ENCODE data around the gene ACBD3. TPM values are rescaled to one million over a fixed set of nuclear protein-coding genes. Genes with fewer than 3 reads are reported as not detected.

Gene ACBD3
- total and polyA plus RNA-seq, 8 donors, result 5.9 to 24.4 (median 17.3) TPM

DNA sequence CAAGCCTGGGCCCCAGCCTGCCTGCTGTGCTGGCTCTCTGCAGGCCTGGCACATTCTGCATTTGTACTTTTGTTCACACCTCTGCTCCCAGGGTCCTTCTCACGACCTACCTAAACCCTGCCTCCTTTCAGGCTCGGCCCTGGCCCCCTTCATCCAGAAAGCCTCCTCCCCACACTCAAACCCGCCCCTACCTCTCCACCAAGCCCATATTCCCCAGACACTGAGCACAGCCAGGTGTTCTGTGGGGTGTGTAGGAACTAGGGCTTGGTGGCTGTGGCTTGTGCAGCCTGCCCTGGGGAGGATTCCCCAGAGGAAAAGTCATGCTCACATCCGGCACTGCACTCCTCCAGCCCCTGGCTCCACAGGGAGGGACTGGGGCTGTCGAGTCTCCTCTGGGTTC lies 28.7 kb upstream of the ACBD3 start:
- no peak for DNase-seq
- Histone ChIP-seq H3K4me3 (no peak overlapping the region), H3K4me1 (no peaks in the 10 kb centered on the region), H3K27ac (no peak overlapping the region), H3K36me3 (no peaks in the 10 kb centered on the region), H3K27me3 (no peaks in the 10 kb centered on the region), H3K9me3 (no peaks in the 10 kb centered on the region)
- no peak for FAIRE-seq
- 70 to 75% methylated on average over 5 of the region's 5 CpGs for WGBS, 2 donors
- intact Hi-C loops (cut with DNase I), result no loop called here
- TF ChIP-seq, protein P1, sequence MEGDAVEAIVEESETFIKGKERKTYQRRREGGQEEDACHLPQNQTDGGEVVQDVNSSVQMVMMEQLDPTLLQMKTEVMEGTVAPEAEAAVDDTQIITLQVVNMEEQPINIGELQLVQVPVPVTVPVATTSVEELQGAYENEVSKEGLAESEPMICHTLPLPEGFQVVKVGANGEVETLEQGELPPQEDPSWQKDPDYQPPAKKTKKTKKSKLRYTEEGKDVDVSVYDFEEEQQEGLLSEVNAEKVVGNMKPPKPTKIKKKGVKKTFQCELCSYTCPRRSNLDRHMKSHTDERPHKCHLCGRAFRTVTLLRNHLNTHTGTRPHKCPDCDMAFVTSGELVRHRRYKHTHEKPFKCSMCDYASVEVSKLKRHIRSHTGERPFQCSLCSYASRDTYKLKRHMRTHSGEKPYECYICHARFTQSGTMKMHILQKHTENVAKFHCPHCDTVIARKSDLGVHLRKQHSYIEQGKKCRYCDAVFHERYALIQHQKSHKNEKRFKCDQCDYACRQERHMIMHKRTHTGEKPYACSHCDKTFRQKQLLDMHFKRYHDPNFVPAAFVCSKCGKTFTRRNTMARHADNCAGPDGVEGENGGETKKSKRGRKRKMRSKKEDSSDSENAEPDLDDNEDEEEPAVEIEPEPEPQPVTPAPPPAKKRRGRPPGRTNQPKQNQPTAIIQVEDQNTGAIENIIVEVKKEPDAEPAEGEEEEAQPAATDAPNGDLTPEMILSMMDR (IDR thresholded peaks at IDR 0.05), result no peak
- no peak for ATAC-seq

DNA sequence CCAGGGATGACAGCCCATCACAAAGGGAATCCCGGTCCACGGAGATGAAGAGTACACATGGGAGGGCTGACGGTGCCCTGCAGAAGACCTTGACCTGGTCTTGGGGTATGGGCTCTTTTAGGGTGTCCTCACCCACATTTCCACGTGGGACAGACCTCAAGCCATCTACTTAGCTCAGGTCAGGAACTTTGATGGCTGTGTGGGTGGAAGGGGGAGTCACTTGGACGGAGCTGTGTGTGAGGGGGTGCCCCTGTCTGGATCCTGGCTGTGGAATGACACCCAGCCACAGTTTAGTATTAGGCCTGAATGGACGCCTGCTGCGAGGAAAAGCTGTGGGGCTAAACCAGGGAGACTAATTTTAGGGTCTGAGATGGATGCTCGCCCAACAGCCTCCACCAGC lies 26.0 kb upstream of the ACBD3 start:
- Histone ChIP-seq H3K27ac (no peak overlapping the region), H3K27me3 (no peaks in the 10 kb centered on the region), H3K9me3 (no peaks in the 10 kb centered on the region), H3K4me3 (no peak overlapping the region), H3K4me1 (no peaks in the 10 kb centered on the region), H3K36me3 (no peaks in the 10 kb centered on the region)
- TF ChIP-seq, protein P1 (IDR thresholded peaks at IDR 0.05), result no peak
- FAIRE-seq (no peak), ATAC-seq (no peak), DNase-seq (no peak)
- intact Hi-C loops (cut with DNase I), result no loop called here
- WGBS, 2 donors, result 76 to 79% methylated on average over 8 of the region's 8 CpGs

DNA sequence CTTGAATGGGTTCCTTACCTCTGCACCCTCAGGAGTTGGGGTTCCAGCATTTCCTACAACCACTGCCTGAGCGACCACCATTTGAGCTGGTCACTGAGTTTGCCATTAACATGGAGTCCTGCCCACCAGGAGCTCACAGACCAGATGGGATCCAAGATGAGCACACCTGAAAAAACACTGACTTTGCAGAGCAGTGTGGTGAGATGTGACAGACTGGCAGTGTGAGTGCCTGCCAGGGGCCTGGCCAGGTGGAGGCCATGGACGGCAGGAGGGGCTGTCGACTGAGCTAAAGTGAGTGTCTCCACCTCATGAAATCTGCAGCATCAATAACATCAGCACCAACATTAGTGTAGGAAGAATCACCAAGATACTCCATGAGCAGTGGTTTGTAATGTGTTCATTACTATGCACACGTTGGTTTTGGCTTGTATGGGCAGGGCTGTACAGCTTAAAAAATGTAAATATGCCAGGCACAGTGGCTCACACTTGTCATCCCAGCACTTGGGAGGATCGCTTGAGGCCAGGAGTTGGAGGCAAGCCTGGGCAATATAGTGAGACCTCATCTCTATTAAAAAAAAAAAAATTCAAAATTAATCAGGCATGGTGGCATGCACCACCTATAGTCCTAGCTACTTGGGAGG lies 24.8 kb upstream of the ACBD3 start:
- Histone ChIP-seq H3K36me3 (no peaks in the 10 kb centered on the region), H3K9me3 (no peaks in the 10 kb centered on the region), H3K27ac (no peak overlapping the region), H3K4me3 (no peak overlapping the region), H3K27me3 (no peaks in the 10 kb centered on the region), H3K4me1 (no peaks in the 10 kb centered on the region)
- TF ChIP-seq, protein P1 (IDR thresholded peaks at IDR 0.05), result no peak
- no peak for DNase-seq
- intact Hi-C loops (cut with DNase I), result no loop called here
- 71 to 79% methylated on average over 5 of the region's 5 CpGs for WGBS, 2 donors
- no peak for FAIRE-seq
- ATAC-seq, result no peak

DNA sequence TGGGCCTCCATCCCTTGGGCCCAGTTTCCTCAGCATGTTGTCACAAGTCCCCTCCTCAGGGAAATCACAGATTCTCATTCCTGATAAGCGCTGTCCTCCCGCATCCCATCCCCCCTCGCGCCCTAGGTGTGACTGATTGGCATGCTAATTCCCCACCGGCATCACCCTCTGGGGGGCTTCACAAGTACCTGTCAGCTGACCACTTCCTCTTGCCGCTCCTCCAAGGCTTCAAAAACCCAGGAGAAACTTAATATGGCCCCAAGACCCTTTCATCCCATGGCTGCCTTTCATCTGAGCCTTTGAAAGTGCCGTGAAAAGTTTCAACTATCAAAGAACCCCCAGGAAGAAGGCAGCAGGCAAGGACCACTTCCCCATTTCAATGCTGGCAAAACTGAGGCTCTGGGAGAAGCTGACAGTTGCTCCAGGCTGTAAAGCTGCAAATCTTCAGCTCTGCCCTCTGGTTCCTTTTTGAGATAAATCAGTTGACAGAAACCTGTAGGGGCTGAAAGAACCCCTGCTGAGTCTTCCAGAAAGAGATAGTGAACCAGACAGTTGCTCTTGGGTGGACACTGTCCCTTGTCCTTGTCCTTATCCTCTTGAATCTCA lies 24.1 kb upstream of the ACBD3 start:
- TF ChIP-seq, protein P1 (IDR thresholded peaks at IDR 0.05), result no peak
- DNase-seq (no peak), FAIRE-seq (no peak), ATAC-seq (no peak)
- WGBS, 2 donors, result 77 to 83% methylated on average over 7 of the region's 7 CpGs
- intact Hi-C loops (cut with DNase I), result no loop called here
- no peaks in the 10 kb centered on the region for H3K4me1 ChIP-seq
- H3K4me3 ChIP-seq, result no peak overlapping the region
- H3K9me3 ChIP-seq, result no peaks in the 10 kb centered on the region
- no peaks in the 10 kb centered on the region for H3K27me3 ChIP-seq
- no peak overlapping the region for H3K27ac ChIP-seq
- H3K36me3 ChIP-seq, result no peaks in the 10 kb centered on the region

Measured in pancreas (tissue), 10 donors.